Mesothelial cell of epicardium (in vitro differentiated cells): ENCODE data around the gene UACA. TPM values are rescaled to one million over a fixed set of nuclear protein-coding genes. Genes with fewer than 3 reads are reported as not detected.
"Not testable (repeated sequence)": the region's sequence is repeated elsewhere in the genome, so short reads cannot be mapped to it uniquely, and the experiment has no call there.

ENCODE experiments used
- DNase-seq, 2 experiments: peaks; one replicate each; pipeline ENCODE4 v3.0.0; 2021; ENCODE audit warnings: low spot score in 2 of 2; ENCODE audit not compliant: unreplicated experiment in 2 of 2
- H3K27ac Mint-ChIP-seq: 2 replicates; pipeline ENCODE4 v1.8.0; 2021; ENCODE audit warnings: mixed read lengths
- H3K27me3 Mint-ChIP-seq: 2 replicates; pipeline ENCODE4 v1.8.0; 2021; ENCODE audit warnings: low read depth, mixed read lengths
- H3K36me3 Mint-ChIP-seq: 2 replicates; pipeline ENCODE4 v1.8.0; 2021; ENCODE audit warnings: mixed read lengths
- H3K4me1 Mint-ChIP-seq: 2 replicates; pipeline ENCODE4 v1.8.0; 2021; ENCODE audit warnings: mixed read lengths
- H3K4me3 Mint-ChIP-seq: 2 replicates; pipeline ENCODE4 v1.8.0; 2021; ENCODE audit warnings: mild to moderate bottlenecking, moderate library complexity, mixed read lengths
- H3K9me3 Mint-ChIP-seq: 2 replicates; pipeline ENCODE4 v1.8.0; 2021; ENCODE audit warnings: mixed read lengths
- total RNA-seq: library from RNA; stranded (reverse); gene quantifications from 3 replicates; pipeline ENCODE4 v1.2.1, GENCODE V29; 2021
- TF ChIP-seq, protein P1 (sequence below): fragments of 200-600 bp; sonication (generic); IDR thresholded peaks from one replicate; pipeline ENCODE4 v1.5.0; 2021; ENCODE audit warnings: antibody characterized with exemption; ENCODE audit not compliant: unreplicated experiment

Gene UACA
- 64.6 to 70.3 TPM (median 68.5 TPM) in 3 replicates for total RNA-seq

DNA sequence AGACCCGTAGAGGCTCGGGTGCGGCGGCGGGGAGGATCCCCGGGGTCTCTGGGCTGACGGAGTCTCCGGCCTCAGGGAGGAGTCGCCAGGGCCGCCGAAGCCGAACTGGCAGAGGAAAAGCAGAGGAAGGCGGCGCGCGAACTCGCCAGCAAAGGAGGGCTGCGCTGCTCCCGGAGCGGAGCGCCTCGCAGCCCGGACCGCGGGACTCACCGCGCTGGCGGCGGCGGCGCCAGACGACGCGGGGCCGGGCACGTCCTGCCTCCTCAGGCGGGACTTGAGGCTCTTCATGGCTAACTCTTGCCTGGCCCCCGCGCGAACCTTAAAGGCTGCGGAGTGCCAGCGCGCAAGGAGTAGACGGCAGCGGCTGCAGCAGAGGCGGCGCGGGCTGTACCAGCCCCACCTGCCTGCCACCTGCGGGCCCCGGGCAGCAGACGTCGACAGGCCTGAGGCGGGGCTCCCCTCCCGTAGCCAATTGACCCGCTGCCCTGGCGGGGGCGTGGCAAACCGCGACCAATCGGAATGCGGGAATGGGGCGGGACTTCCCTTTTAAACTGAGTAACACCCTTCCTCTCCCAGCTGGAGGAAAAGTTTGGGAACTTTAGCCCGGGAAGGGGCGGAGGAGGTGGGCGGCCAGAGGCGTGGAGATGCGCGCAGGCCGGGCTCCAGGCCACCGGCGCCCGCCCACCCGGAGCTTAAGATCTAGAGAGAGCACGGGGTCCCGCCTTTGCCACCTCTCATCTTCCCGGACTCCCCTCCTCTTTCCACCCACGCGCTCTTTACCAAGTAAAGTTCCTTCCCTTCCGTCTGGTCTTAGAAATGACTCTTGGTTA lies at the start of gene UACA:
TSS of gene UACA (minus strand) at position 439 of the 830 bp plus-strand sequence. CDS start at position 288, 151 bp downstream.
- H3K36me3 Mint-ChIP-seq: no peaks in the 10 kb centered on the region
- TF ChIP-seq, protein P1, sequence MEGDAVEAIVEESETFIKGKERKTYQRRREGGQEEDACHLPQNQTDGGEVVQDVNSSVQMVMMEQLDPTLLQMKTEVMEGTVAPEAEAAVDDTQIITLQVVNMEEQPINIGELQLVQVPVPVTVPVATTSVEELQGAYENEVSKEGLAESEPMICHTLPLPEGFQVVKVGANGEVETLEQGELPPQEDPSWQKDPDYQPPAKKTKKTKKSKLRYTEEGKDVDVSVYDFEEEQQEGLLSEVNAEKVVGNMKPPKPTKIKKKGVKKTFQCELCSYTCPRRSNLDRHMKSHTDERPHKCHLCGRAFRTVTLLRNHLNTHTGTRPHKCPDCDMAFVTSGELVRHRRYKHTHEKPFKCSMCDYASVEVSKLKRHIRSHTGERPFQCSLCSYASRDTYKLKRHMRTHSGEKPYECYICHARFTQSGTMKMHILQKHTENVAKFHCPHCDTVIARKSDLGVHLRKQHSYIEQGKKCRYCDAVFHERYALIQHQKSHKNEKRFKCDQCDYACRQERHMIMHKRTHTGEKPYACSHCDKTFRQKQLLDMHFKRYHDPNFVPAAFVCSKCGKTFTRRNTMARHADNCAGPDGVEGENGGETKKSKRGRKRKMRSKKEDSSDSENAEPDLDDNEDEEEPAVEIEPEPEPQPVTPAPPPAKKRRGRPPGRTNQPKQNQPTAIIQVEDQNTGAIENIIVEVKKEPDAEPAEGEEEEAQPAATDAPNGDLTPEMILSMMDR: no peak
- peak; percentile 93 to 99 for DNase-seq
- no peaks in the 10 kb centered on the region for H3K9me3 Mint-ChIP-seq
- no peaks in the 10 kb centered on the region for H3K27me3 Mint-ChIP-seq
- peaks cover 34% of the 10 kb centered on the region for H3K4me1 Mint-ChIP-seq
- peak within 1 kb of the TSS; percentile 80 for H3K4me3 Mint-ChIP-seq
- peak within 1 kb of the TSS; percentile 94 for H3K27ac Mint-ChIP-seq

GRCh38 chr15:70812827-70813364 lies 49.5 kb upstream of the UACA start:
- no peak for DNase-seq
- no peaks in the 10 kb centered on the region for H3K9me3 Mint-ChIP-seq
- H3K4me3 Mint-ChIP-seq: no peak overlapping the region
- no peaks in the 10 kb centered on the region for H3K36me3 Mint-ChIP-seq
- no peak overlapping the region for H3K27ac Mint-ChIP-seq
- peaks cover 3% of the 10 kb centered on the region for H3K4me1 Mint-ChIP-seq
- H3K27me3 Mint-ChIP-seq: no peaks in the 10 kb centered on the region
- TF ChIP-seq, protein P1: no peak

- no peak for DNase-seq
Observed at GRCh38 chr15:70810916-70811578, 47.7 kb upstream of the UACA start.

GRCh38 chr15:70806992-70807712 lies 43.8 kb upstream of the UACA start:
- Mint-ChIP-seq H3K4me1 (peaks cover 6% of the 10 kb centered on the region), H3K27me3 (no peaks in the 10 kb centered on the region), H3K4me3 (no peak overlapping the region), H3K9me3 (no peaks in the 10 kb centered on the region), H3K27ac (no peak overlapping the region), H3K36me3 (no peaks in the 10 kb centered on the region)
- TF ChIP-seq, protein P1: no peak
- no peak for DNase-seq

More at GRCh38 chr15:70810916-70811578, 47.7 kb upstream of the UACA start:
- TF ChIP-seq, protein P1: no peak
- Mint-ChIP-seq H3K27ac (no peak overlapping the region), H3K36me3 (no peaks in the 10 kb centered on the region), H3K9me3 (no peaks in the 10 kb centered on the region), H3K4me1 (peaks cover 6% of the 10 kb centered on the region), H3K4me3 (no peak overlapping the region), H3K27me3 (no peaks in the 10 kb centered on the region)

DNA sequence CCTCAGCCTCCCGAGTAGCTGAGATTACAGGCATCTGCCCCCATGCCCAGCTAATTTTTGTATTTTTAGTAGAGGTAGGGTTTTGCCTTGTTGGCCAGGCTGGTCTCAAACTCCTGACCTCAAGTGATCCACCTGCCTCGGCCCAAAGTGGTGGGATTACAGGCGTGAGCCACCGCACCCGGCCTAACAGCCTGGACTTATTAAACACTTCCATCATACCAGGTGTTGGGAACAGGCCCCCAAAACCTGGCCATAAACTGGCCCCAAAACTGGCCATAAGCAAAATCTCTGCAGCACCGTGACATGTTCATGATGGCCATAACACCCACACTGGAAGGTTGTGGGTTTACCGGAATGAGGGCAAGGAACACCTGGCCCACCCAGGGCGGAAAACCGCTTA lies 41.0 kb upstream of the UACA start:
- peaks cover 13% of the 10 kb centered on the region for H3K4me1 Mint-ChIP-seq
- not testable (repeated sequence) for H3K27me3 Mint-ChIP-seq, H3K27ac Mint-ChIP-seq, DNase-seq, H3K9me3 Mint-ChIP-seq, H3K4me3 Mint-ChIP-seq, H3K36me3 Mint-ChIP-seq
